NCI-H524 treated with DMSO at 0.1 percent for 48 hours (cell line): ENCODE measurements around the gene ADAMTS14.
A peak's percentile ranks its signal among the peaks of the same experiment; 100 is the strongest.
"Not testable (repeated sequence)": the region's sequence is repeated elsewhere in the genome, so short reads cannot be mapped to it uniquely, and the experiment has no call there.

Experiments used
- DNase-seq: peaks from one replicate; lab custom pipeline; 2025; lab: John Stamatoyannopoulos, UW

ADAMTS14 gene

DNA sequence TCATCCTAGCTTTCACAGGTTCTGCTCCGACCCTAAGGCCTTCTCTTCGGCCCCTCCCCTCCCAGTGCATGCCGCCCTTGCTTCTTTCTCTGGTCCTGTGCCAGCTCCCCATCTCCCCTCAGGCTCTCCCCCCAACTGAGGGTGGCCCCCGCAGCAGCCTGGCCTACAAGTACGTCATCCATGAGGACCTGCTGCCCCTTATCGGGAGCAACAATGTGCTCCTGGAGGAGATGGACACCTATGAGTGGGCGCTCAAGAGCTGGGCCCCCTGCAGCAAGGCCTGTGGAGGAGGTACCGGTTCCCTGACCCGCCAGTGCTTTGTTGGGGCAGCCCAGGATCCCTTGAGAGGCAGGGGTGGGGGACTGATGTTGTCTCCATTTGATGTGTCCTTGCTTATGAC, 79.0 kb downstream of the ADAMTS14 start:
- no peak for DNase-seq

DNA sequence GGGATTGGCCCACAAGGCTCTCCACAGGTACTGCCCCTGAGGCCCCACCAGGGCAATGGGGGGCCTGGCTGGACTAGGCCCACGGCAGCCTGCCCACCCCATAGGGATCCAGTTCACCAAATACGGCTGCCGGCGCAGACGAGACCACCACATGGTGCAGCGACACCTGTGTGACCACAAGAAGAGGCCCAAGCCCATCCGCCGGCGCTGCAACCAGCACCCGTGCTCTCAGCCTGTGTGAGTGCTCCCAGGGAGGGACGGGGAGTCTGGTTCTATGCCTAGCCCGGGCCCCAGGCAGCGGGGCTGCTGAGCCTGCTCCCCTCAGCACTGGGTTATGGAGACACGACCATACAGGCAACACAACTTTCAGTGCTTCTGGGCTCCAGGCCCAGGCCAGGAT, 79.7 kb downstream of the ADAMTS14 start:
- no peak for DNase-seq

DNA sequence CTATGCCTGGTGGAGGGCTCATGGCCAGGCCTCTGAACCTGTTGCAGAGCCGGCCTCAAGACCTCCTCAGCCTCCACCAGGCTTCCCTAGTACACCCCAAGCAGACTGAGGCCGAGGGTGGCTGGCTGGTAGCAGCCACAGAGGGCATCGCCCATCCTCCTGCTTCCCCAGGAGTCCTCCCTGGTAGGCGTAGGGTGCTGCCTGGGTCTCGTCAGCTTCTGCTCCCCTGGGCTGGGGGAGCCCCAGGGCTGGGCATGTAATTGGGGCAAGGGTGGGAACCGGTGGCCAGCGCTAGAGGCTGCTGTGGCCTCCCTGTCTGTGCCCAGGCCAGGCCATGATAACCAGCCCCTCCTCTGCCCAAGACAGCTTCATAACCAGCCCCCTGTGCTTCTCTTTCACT, 80.3 kb downstream of the ADAMTS14 start:
- DNase-seq = no peak

DNA sequence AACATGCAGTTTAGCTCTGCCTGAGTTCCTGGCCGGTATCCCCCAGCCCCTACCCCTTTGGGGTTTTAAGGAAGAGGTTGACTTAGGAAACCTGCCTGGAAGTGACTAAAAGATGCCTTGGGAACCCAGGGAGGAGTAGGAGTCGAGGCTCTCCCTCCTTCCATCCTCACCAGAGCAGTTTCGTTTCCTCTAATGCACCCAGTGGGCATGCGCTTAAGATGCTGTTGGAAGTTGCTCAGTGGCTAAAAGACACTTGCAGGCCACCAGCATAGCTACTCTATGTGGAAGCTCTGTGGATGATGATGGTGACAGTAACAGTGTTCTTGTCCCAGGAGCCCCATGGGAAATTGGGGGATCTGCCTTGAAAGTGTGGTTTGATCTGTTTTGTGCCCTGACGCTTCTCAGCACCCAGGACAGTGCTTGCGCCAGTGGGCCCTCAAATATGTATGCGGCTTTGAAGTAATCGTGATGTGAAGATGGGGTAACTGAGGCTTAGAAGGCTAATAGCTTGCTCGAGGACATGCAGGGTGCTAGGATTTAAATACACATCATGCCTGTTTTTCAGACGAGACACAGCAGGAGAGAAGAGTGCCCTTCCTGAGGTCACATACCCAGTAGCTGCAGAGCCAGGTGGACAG, 80.8 kb downstream of the ADAMTS14 start:
- DNase-seq = no peak

- no peak for DNase-seq
Observed at GRCh38 chr10:70753841-70754621, 81.7 kb downstream of the ADAMTS14 start.

- no peak for DNase-seq
Observed at GRCh38 chr10:70756700-70757360, 84.5 kb downstream of the ADAMTS14 start.

GRCh38 chr10:70757856-70758255, 85.5 kb downstream of the ADAMTS14 start:
- DNase-seq = no peak

- DNase-seq = peak; percentile 7
Observed at GRCh38 chr10:70758757-70759514, 86.6 kb downstream of the ADAMTS14 start.

DNA sequence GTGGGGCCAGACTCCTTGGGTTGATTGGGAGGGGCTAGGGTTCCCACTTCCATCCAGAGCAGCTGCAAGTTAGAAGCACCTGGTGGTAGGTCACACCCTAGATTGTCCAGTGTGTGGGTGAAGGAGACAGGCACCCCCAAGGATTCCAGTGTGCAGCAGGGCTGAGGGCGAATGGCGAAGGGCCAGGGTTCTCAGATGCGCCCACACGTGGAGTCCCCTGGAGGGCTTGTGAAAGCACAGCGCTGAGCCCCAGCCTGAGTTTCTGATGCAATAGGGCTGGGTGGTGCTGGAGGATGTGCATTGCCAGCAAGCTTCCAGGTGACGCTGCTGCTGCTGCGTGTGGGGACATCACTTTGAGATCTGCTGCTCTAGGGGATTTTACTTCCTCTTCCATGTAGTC, 87.5 kb downstream of the ADAMTS14 start:
- DNase-seq = no peak

DNA sequence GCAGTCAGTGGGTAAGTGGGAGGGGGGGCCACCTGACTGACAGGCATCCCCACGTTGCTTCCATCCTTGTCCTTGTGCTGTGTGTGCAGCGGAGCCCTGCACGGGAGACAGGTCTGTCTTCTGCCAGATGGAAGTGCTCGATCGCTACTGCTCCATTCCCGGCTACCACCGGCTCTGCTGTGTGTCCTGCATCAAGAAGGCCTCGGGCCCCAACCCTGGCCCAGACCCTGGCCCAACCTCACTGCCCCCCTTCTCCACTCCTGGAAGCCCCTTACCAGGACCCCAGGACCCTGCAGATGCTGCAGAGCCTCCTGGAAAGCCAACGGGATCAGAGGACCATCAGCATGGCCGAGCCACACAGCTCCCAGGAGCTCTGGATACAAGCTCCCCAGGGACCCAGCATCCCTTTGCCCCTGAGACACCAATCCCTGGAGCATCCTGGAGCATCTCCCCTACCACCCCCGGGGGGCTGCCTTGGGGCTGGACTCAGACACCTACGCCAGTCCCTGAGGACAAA, 88.0 kb downstream of the ADAMTS14 start:
- DNase-seq = no peak

- no peak for DNase-seq
Observed at GRCh38 chr10:70761031-70761601, 88.8 kb downstream of the ADAMTS14 start.

GRCh38 chr10:70761727-70762350, 89.5 kb downstream of the ADAMTS14 start:
- no peak for DNase-seq

DNA sequence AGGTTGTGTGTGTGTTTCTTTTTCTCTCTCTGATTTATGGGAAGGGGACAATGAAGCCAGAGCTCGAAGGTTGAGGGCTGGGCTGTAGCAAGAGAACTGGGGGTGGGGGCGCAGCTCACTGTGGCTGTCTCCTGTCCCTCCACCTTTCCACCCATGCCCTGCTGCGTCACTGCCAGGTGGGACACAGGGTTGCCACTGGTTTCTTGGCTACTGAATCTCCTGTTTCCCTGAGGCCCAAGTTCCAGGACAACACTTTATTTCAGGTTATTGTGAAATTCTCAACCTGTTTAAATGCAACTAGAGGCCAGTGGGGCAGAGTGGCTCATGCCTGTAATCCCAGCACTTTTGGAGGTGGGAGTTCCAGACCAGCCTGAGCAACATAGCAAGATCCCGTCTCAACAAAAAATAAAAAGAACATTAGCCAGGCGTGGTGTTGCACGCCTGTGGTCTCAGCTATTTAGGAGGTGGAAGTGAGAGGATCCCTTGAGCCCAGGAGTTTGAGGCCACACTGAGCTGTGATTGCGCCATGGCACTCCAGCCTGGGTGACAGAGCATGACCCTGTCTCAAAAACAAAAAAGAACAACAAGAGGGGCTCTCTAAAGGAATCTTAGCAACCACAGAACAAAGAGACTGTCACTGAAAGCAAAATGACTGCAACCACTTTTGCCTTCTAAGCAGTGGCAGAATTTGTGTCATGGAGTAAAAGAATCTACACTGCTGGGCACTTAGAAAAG, 90.3 kb downstream of the ADAMTS14 start:
- DNase-seq = no peak

GRCh38 chr10:70763567-70763966, 91.3 kb downstream of the ADAMTS14 start:
- no peak for DNase-seq

DNA sequence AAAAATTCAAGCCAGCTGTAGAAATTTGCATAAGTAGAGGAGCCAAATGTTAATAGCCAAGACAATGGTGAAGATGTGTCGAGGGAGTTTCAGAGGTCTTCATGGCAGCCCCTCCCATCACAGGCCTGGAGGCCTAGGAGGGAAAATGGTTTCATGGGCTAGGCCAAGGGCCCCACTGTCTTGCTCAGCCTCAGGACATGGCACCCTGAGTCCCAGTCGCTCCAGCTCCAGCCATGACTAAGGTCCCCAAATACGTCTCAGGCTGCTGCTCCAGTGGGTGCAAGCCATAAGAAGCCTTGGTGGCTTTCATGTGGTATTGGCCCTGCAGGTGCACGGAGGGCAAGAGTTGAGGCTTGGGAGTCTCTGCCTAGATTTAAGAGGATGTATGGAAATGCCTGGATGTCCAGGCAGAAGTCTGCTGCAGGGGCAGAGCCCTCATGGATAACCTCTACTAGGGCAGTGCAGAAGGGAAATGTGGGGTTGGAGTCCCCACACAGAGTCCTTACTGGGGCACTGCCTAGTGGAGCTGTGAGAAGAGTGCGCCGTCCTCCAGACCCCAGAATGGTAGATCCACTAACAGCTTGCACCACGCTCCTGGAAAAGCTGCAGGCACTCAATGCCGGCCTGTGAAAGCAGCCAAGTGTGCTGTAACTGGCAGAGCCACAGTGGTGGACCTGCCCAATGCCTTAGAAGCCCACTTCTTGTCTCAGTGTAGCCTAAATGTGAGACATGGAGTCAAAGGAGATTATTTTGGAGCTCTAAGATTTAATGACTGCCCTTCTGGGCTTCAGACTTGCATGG, 93.7 kb downstream of the ADAMTS14 start:
- DNase-seq = no peak

DNA sequence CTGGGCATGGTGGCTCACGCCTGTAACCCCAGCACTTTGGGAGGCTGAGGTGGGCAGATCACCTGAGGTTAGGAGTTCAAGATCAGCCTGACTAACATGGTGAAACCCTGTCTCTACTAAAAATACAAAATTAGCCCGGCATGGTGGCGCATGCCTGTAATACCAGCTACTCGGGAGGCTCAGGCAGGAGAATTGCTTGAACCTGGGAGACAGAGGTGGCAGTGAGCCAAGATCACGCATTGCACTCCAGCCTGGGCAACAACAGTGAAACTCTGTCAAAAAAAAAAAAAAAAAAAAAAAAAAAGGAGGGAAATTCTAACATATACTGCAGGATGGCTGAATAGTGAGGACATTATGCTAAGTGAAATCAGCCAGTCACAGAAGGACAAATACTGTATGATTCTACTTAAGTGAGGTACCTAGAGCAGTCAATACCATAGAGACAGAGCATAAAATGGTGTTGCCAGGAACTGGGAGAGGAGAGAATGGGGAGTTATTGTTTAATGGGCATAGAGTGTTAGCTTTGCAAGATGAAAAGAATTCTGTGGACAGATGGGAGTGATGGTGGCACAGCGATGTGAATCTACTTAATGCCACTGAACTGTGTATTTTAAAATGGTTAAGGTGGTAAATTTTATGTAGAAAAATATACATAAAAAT, 95.8 kb downstream of the ADAMTS14 start:
- DNase-seq = not testable (repeated sequence)

GRCh38 chr10:70769121-70769520, 96.8 kb downstream of the ADAMTS14 start:
- DNase-seq = no peak

DNA sequence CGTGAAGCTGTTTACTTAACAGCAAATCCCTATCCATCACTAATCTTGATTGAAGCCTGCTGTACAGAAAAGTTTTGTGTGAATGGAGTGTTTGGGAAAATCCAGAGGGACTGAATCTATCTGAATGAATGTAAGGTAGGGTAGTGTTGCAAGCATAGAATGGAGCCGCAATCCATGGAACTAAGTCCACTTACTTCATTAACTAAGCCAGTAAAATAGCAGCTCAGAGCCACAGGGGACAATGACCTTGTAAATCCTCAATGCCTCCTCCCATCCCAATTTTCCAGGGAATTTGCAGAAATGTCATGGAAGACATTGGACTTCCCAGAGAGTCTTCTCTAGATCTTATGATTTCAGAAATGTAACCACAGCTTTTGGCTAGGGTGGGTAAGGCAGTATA, 97.7 kb downstream of the ADAMTS14 start:
- DNase-seq = no peak

DNA sequence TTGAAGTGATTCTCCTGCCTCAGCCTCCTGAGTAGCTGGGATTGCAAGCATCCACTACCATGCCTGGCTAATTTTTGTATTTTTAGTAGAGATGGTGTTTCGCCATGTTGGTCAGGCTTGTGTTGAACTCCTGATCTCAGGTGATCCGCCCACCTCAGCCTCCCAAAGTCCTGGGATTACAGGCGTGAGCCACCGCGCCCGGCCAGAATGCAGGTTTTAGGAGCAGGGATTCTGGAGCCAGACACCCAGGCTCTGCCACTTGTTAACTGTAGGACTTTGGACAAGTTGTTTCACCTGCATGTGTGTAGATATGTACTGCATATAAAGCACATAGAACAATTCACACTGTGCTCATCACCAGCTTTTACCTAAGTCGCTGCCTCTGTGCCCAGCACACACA, 98.2 kb downstream of the ADAMTS14 start:
- DNase-seq = not testable (repeated sequence)
